K562 (cell line): Measurements from ENCODE around the gene PDE8A. TPM values are rescaled to one million over a fixed set of nuclear protein-coding genes. Genes with fewer than 3 reads are reported as not detected.

Experiments
- ARNT ChIP-seq, 2 experiments: fragments of 450-650 bp; IDR thresholded peaks; 2 replicates each; pipeline ENCODE4 v1.6.1; 2016; ENCODE audit warnings: mild to moderate bottlenecking in 1 of 2
- KDM1A ChIP-seq, 2 experiments: fragments of 450-650 bp; IDR thresholded peaks; 2 replicates each; pipeline ENCODE4 v1.6.1; 2016; ENCODE audit warnings: mild to moderate bottlenecking in 2 of 2
- MGA ChIP-seq: fragments of 450-650 bp; IDR thresholded peaks from 2 replicates; pipeline ENCODE4 v1.6.1; 2016; ENCODE audit warnings: mild to moderate bottlenecking, moderate library complexity
- NONO ChIP-seq, 2 experiments: fragments of 200-400 bp in 1 of 2; fragments of 450-650 bp in 1 of 2; formaldehyde crosslinking in 1 of 2; IDR thresholded peaks; 2 replicates each; pipeline ENCODE4 v1.6.1; 2017; ENCODE audit warnings: low read depth in 2 of 2, mild to moderate bottlenecking in 2 of 2, moderate library complexity in 2 of 2, low read length in 1 of 2
- RAD21 ChIP-seq, 2 experiments: fragments of 250-450 bp in 1 of 2; fragments of 450-650 bp in 1 of 2; sonication (Bioruptor Pico) in 1 of 2; formaldehyde crosslinking in 1 of 2; IDR thresholded peaks in 1 of 2; conservative IDR thresholded peaks in 1 of 2; 2 replicates each; pipeline versions ENCODE4 v1.4.0 to v1.8.0; 2020 to 2022; ENCODE audit warnings: mild to moderate bottlenecking in 2 of 2, moderate library complexity in 1 of 2
- ZNF23 ChIP-seq: fragments of 250-450 bp; sonication (Bioruptor Pico); IDR thresholded peaks from 2 replicates; pipeline ENCODE4 v1.4.0; 2020; ENCODE audit warnings: mild to moderate bottlenecking
- polyA plus RNA-seq, 8 experiments: library from polyadenylated mRNA; depleted of rRNA in 4 of 8; stranded (reverse) in 5 of 8; unstranded in 3 of 8; fragments of >200 nt; fragmentation: Nextera tagmentation in 2 of 8; fragmentation: Illumina TruSeq in 1 of 8; extraction: Ambion mirVana in 2 of 8; extraction: Trizol in 1 of 8; gene quantifications; 2 replicates each; pipeline versions ENCODE4 v1.2.1 to v1.2.3, GENCODE V29; 2011 to 2014; ENCODE audit warnings: inconsistent platforms in 1 of 8, missing spikeins in 1 of 8
- total RNA-seq, 7 experiments: library from RNA; depleted of rRNA in 6 of 7; stranded (reverse); fragments of >200 nt in 6 of 7; fragmentation: Illumina TruSeq in 2 of 7; extraction: Trizol in 2 of 7; gene quantifications; 2 replicates each; pipeline versions ENCODE4 v1.2.1 to v1.2.3, GENCODE V29; 2011 to 2021; ENCODE audit warnings: low replicate concordance in 1 of 7

PDE8A gene
- total and polyA plus RNA-seq, 9 of the 15 experiments (the other 6 are each of a cell fraction or from before 2014, with no cell fraction given), result 5.9 to 40.3 (median 19.8) TPM

- TF ChIP-seq MGA, result 0 out of 2 replicates have a peak, but pooled peaks have one; percentile 10
- no peak for TF ChIP-seq NONO (IDR thresholded peaks at IDR 0.05; ENCODE audit: low read depth in 2 of 2, low read length in 1 of 2)
- TF ChIP-seq ARNT (IDR thresholded peaks at IDR 0.05), result 0 out of 4 replicates have a peak, but pooled peaks of 1 of the 2 experiments have one; percentile 30
- no peak; a peak in 1 of 4 replicates for TF ChIP-seq KDM1A (IDR thresholded peaks at IDR 0.05)
- no peak for TF ChIP-seq RAD21 (CRISPR knock-in tag; conservative IDR thresholded peaks at IDR 0.05 in 1 of 2, IDR thresholded peaks at IDR 0.05 in 1 of 2)
- TF ChIP-seq ZNF23 (CRISPR knock-in tag), result no peak
These were observed 21.1 kb upstream of the PDE8A start (continued) for GRCh38 chr15:84960391-84961113.
